Gastrocnemius medialis (tissue), 4 donors: ENCODE data around the gene FTSJ3. TPM values are rescaled to one million over a fixed set of nuclear protein-coding genes. Genes with fewer than 3 reads are reported as not detected.

Experiments used
- ATAC-seq, 2 donors: fragments of 150-250 bp; one replicate each; pipeline ENCODE4 v1.9.1; 2016
- DNase-seq, 2 donors: peaks; one replicate each; pipeline ENCODE4 v3.0.0-alpha.2; 2019
- H3K27ac ChIP-seq, 4 donors: fragments of 200-600 bp; sonication (generic); 1 replicate in 1 of 4; 2 replicates in 3 of 4; pipeline ENCODE4 v1.5.1; 2016 to 2018; ENCODE audit warnings: mild to moderate bottlenecking in 2 of 4, moderate library complexity in 1 of 4
- H3K27me3 ChIP-seq, 3 donors: fragments of 200-600 bp; sonication (generic) in 2 of 3; 1 replicate in 1 of 3; 2 replicates in 2 of 3; pipeline versions ENCODE4 v1.5.1 to v1.6.0; 2016 to 2019; ENCODE audit warnings: mild to moderate bottlenecking in 1 of 3, moderate library complexity in 1 of 3
- H3K36me3 ChIP-seq, 2 donors: fragments of 200-600 bp; sonication (generic) in 1 of 2; one replicate each; pipeline ENCODE4 v1.5.1; 2017 to 2018
- H3K4me1 ChIP-seq, 2 donors: fragments of 200-600 bp; sonication (generic) in 1 of 2; one replicate each; pipeline ENCODE4 v1.5.1; 2016 to 2017; ENCODE audit warnings: mild to moderate bottlenecking in 2 of 2
- H3K4me3 ChIP-seq, 4 donors: fragments of 200-600 bp; sonication (generic) in 3 of 4; 1 replicate in 1 of 4; 2 replicates in 3 of 4; pipeline ENCODE4 v1.5.1; 2016 to 2019; ENCODE audit warnings: mild to moderate bottlenecking in 2 of 4
- H3K9me3 ChIP-seq, 3 donors: fragments of 200-600 bp; sonication (generic) in 2 of 3; 1 replicate in 1 of 3; 2 replicates in 2 of 3; pipeline ENCODE4 v1.5.1; 2016 to 2019
- POLR2A ChIP-seq, 2 donors: fragments of 450-650 bp; IDR thresholded peaks; one replicate each; pipeline ENCODE4 v1.6.1; 2017; ENCODE audit warnings: antibody characterized with exemption in 2 of 2, mild to moderate bottlenecking in 2 of 2, moderate library complexity in 2 of 2
- in situ Hi-C, 4 donors: fragments of 200-750 bp; cut with MboI; loops; one replicate each; pipeline versions ENCODE4 v1.15.0 to v1.8.0; 2017; ENCODE audit warnings: low sequenced_read_pairs in 4 of 4
- intact Hi-C: fragments of 100-400 bp; cut with DNase I; formaldehyde crosslinking; loops from one replicate; pipeline ENCODE4 v1.15.1; 2023; ENCODE audit warnings: low total_unique reads
- total RNA-seq, 4 donors: library from RNA; depleted of rRNA; stranded (reverse); fragments of >200 nt; gene quantifications; one replicate each; pipeline versions ENCODE4 v1.1.0 to v1.2.3, GENCODE V29; 2016
- TF ChIP-seq, protein P1 (sequence below), 5 experiments: fragments of 450-650 bp in 3 of 5; fragments of 200-600 bp in 2 of 5; sonication (generic) in 2 of 5; IDR thresholded peaks in 4 of 5; conservative IDR thresholded peaks in 1 of 5; 1 replicate in 4 of 5; 2 replicates in 1 of 5; pipeline ENCODE4 v1.5.1; 2016 to 2019; ENCODE audit warnings: antibody characterized with exemption in 5 of 5, mild to moderate bottlenecking in 3 of 5, moderate library complexity in 3 of 5

The FTSJ3 gene
- total RNA-seq, 4 donors from 2014 or later = 24.6 to 46.3 (median 34.9) TPM

DNA sequence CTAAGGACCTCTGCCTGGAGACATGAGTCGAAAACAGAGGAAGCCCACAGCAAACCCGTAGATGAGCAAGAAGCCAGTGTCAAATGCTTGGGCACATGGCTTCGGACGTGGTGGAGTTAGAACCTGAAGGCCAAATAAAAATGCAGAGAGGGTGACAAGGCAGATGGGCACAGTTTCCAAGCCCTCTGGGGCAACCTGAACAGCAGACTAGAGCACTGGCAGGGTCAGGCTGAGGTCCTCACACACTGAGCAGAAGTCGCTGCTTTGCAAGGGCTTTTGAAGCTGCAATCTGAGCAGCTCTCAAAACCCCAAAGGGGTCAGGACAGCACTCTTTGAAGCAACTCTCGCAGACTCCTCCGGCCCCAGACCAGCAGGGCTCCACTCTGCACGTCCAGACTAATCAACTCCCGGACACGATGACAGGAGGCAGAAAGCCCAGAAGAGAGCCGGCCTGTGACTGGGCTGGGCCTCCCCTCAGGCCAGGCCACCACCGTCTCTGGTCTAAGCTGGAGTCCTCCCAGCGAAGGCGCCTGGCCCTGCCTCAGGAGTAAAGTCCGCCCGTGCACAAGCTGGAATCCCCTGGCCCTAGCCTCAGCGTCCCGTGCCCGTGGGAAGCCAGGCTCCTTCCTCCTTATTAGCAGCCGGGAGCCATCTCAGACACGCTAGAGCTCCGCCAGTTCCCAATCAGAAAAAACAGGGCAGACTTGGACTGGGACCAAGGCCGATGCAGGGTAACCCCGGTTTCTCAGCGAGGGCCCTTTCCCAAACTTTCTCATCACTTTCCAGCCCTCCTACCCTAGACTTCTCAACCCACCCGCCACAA, 14.1 kb upstream of the FTSJ3 start:
- H3K27ac ChIP-seq = peak overlapping the region; percentile 96 to 99 (median 96)
- TF ChIP-seq, protein P1, sequence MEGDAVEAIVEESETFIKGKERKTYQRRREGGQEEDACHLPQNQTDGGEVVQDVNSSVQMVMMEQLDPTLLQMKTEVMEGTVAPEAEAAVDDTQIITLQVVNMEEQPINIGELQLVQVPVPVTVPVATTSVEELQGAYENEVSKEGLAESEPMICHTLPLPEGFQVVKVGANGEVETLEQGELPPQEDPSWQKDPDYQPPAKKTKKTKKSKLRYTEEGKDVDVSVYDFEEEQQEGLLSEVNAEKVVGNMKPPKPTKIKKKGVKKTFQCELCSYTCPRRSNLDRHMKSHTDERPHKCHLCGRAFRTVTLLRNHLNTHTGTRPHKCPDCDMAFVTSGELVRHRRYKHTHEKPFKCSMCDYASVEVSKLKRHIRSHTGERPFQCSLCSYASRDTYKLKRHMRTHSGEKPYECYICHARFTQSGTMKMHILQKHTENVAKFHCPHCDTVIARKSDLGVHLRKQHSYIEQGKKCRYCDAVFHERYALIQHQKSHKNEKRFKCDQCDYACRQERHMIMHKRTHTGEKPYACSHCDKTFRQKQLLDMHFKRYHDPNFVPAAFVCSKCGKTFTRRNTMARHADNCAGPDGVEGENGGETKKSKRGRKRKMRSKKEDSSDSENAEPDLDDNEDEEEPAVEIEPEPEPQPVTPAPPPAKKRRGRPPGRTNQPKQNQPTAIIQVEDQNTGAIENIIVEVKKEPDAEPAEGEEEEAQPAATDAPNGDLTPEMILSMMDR (IDR thresholded peaks at IDR 0.05 in 4 of 5, conservative IDR thresholded peaks at IDR 0.05 in 1 of 5) = no peak
- TF ChIP-seq POLR2A (IDR thresholded peaks at IDR 0.05) = peak in 1 of 2 donors; percentile 24
- peak; percentile 2 to 15 for ATAC-seq
- no peaks in the 10 kb centered on the region for H3K27me3 ChIP-seq
- in situ Hi-C loops (loop anchor here in 2 of 4 donors (25.0 kb wide), 2 partner anchors 404 to 671 kb away; partner anchors contain the start of genes CEP95 (in 1 of the 2), CYB561 (in 1 of the 2) and DDX5 (in 1 of the 2)), intact Hi-C loops (loop anchor here (2.0 to 10.0 kb wide), 5 partner anchors 101 to 1777 kb away; partner anchors contain the start of genes CEP95, DDX5, MAP3K3 and MED13)
- H3K4me1 ChIP-seq = peaks cover 51 to 57% of the 10 kb centered on the region in 2 donors
- no peaks in the 10 kb centered on the region for H3K9me3 ChIP-seq
- peak in 1 of 2 donors; percentile 66 for DNase-seq
- H3K36me3 ChIP-seq = peaks cover 0 to 6% of the 10 kb centered on the region in 2 donors
- H3K4me3 ChIP-seq = peak overlapping the region; percentile 77 to 96 (median 91)

DNA sequence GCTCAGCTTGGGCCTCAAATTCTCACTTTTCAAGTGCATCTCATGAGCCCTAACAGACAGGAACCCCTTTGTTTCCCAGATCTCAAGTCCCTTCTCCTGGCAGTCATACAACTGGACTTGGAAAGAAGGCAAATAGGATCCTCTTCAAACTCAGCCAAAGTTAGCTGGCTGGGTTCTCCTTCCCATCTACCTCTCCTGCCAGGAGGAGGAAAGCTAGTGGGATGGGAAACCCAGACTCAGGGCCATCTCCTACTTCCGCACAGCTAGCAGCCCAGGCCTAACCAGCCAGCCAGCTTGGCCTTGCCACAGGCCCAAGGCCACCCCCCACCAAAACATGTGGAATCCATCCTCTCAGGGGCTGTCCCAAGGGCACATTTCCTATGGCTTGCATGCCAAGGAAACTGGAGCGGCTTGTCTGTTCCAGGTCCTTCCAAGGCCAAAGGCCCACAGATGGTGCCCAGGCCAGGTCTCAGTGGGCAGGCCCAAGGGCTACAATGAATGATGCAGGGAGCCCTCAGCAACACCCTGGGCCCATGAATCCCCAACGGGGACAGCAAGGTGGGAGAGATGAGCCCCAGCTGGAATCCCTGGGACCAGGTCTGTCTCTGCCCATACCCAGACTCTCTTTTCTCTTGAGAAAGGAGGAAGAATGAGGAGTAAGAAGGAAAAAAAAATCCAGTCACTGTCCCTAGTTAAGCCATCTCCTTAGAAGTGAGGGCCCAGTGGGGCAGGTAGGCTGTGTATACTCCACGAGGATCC, 13.3 kb upstream of the FTSJ3 start:
- no peaks in the 10 kb centered on the region for H3K9me3 ChIP-seq
- peak in 1 of 2 donors; percentile 48 for DNase-seq
- H3K27me3 ChIP-seq = no peaks in the 10 kb centered on the region
- ATAC-seq = no peak
- peak overlapping the region; percentile 77 to 96 (median 91) for H3K4me3 ChIP-seq
- in situ Hi-C loops (loop anchor here in 2 of 4 donors (25.0 kb wide), 2 partner anchors 403 to 672 kb away; partner anchors contain the start of genes CEP95 (in 1 of the 2), CYB561 (in 1 of the 2) and DDX5 (in 1 of the 2)), intact Hi-C loops (loop anchor here (5.0 to 10.0 kb wide), 4 partner anchors 147 to 1776 kb away; partner anchors contain the start of genes CEP95, DDX5, MAP3K3 and MED13)
- TF ChIP-seq, protein P1 (IDR thresholded peaks at IDR 0.05 in 4 of 5, conservative IDR thresholded peaks at IDR 0.05 in 1 of 5) = no peak
- no peak for TF ChIP-seq POLR2A (IDR thresholded peaks at IDR 0.05)
- peaks cover 51 to 63% of the 10 kb centered on the region in 2 donors for H3K4me1 ChIP-seq
- H3K36me3 ChIP-seq = peaks cover 0 to 14% of the 10 kb centered on the region in 2 donors
- peak overlapping the region; percentile 96 to 99 (median 96) for H3K27ac ChIP-seq

DNA sequence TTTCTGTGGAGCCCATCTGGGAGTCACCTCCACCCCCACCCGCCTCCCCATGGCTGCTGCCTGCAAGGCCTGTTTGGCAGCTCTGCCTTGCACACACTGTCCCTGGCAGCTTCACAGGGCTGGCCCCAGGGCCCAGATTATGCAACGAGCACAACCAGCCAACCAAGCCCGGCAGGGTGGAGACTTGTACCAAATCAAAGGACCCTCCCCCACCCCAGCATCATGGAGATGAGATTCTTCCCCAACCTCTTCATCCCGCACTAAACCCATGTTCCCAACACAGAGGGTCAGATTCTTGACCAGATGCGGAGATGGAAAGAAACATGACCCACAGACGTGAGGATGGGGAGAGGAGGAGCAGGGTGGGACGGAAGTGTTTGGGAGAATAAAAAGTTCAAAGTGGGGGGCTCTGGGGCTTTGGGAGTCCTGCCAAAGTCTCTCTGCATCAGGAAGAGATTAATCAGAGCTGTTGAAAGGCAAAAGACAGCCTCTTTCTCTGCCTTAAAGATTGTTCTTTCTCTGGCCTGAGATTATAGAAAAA, 11.2 kb upstream of the FTSJ3 start:
- peaks cover 57 to 73% of the 10 kb centered on the region in 2 donors for H3K4me1 ChIP-seq
- in situ Hi-C loops = loop anchor here in 2 of 4 donors (25.0 kb wide), 2 partner anchors 401 to 674 kb away; partner anchors contain the start of genes CEP95 (in 1 of the 2), CYB561 (in 1 of the 2) and DDX5 (in 1 of the 2)

More for the DNA sequence above, 11.2 kb upstream of the FTSJ3 start:
- H3K27ac ChIP-seq = peak overlapping the region; percentile 96 to 99 (median 96)
- H3K27me3 ChIP-seq = no peaks in the 10 kb centered on the region
- no peaks in the 10 kb centered on the region for H3K9me3 ChIP-seq
- peak; percentile 48 to 52 for ATAC-seq
- TF ChIP-seq POLR2A (IDR thresholded peaks at IDR 0.05) = no peak
- TF ChIP-seq, protein P1 (IDR thresholded peaks at IDR 0.05 in 4 of 5, conservative IDR thresholded peaks at IDR 0.05 in 1 of 5) = no peak
- peaks cover 0 to 31% of the 10 kb centered on the region in 2 donors for H3K36me3 ChIP-seq
- peak; percentile 93 to 97 for DNase-seq
- intact Hi-C loops = loop anchor here (1.0 kb wide), 1 partner anchor 10 kb away; no protein-coding TSS in a partner anchor
- peak overlapping the region; percentile 22 to 94 (median 30) for H3K4me3 ChIP-seq
